Loucy (cell line): ENCODE results near the gene SMIM29.
"Not testable (repeated sequence)": the region's sequence is repeated elsewhere in the genome, so short reads cannot be mapped to it uniquely, and the experiment has no call there.

ENCODE experiments used
- H2AFZ ChIP-seq: fragments of 200-600 bp; sonication (generic); 2 replicates; pipeline ENCODE4 v1.6.0; 2016; ENCODE audit warnings: antibody characterized with exemption, mild to moderate bottlenecking, low read length, moderate library complexity
- H3F3A ChIP-seq: fragments of 200-600 bp; 2 replicates; pipeline ENCODE4 v1.6.0; 2016; ENCODE audit warnings: antibody characterized with exemption, low read depth, mild to moderate bottlenecking
- H3K27me3 ChIP-seq: fragments of 200-600 bp; sonication (generic); 2 replicates; pipeline ENCODE4 v1.6.1; 2014; ENCODE audit warnings: low read length, mild to moderate bottlenecking; ENCODE audit not compliant: insufficient read depth, poor library complexity, severe bottlenecking
- H3K36me3 ChIP-seq: fragments of 200-600 bp; sonication (generic); 2 replicates; pipeline ENCODE4 v1.6.1; 2016; ENCODE audit warnings: low read length; ENCODE audit not compliant: insufficient read depth
- H3K4me1 ChIP-seq: fragments of 200-600 bp; sonication (generic); 2 replicates; pipeline ENCODE4 v1.5.1; 2014; ENCODE audit warnings: low read length, mild to moderate bottlenecking; ENCODE audit not compliant: insufficient read depth, poor library complexity, severe bottlenecking
- H3K4me2 ChIP-seq: fragments of 200-600 bp; sonication (generic); 2 replicates; pipeline ENCODE4 v1.6.0; 2014; ENCODE audit warnings: antibody characterized with exemption, low read length, low read depth, mild to moderate bottlenecking; ENCODE audit not compliant: poor library complexity, severe bottlenecking
- H3K4me3 ChIP-seq: fragments of 200-600 bp; sonication (generic); 2 replicates; pipeline ENCODE4 v1.5.1; 2014; ENCODE audit warnings: low read length, mild to moderate bottlenecking, mixed read lengths; ENCODE audit not compliant: poor library complexity, severe bottlenecking
- H3K79me2 ChIP-seq: fragments of 200-600 bp; sonication (generic); 2 replicates; pipeline ENCODE4 v1.6.1; 2014; ENCODE audit warnings: low read length; ENCODE audit not compliant: insufficient read depth
- H3K9ac ChIP-seq: fragments of 200-600 bp; sonication (generic); 2 replicates; pipeline ENCODE4 v1.6.0; 2014; ENCODE audit warnings: mild to moderate bottlenecking, low read depth, low read length, moderate library complexity; ENCODE audit not compliant: poor library complexity, severe bottlenecking
- H3K9me2 ChIP-seq: fragments of 200-600 bp; sonication (generic); replicated peaks from 2 replicates; pipeline ENCODE4 v1.6.1; 2016; ENCODE audit warnings: low read depth, low read length, mixed read lengths
- H3K9me3 ChIP-seq: fragments of 200-600 bp; sonication (generic); 2 replicates; pipeline ENCODE4 v1.6.1; 2014; ENCODE audit warnings: mild to moderate bottlenecking, antibody characterized with exemption, low read length, low read depth; ENCODE audit not compliant: insufficient read depth
- H4K20me1 ChIP-seq: fragments of 200-600 bp; sonication (generic); 2 replicates; pipeline ENCODE4 v1.6.0; 2014; ENCODE audit warnings: antibody characterized with exemption, low read length, mild to moderate bottlenecking; ENCODE audit not compliant: insufficient read depth, poor library complexity, severe bottlenecking
- CTCF ChIP-seq: fragments of 200-600 bp; sonication (generic); conservative IDR thresholded peaks from 2 replicates; pipeline ENCODE4 v1.5.1; 2014; ENCODE audit warnings: mild to moderate bottlenecking, antibody characterized with exemption, low read length
- EZH2phosphoT487 ChIP-seq: fragments of 200-600 bp; IDR thresholded peaks from 2 replicates; pipeline ENCODE4 v1.6.1; 2018; ENCODE audit warnings: antibody characterized with exemption, mild to moderate bottlenecking, moderate library complexity, borderline replicate concordance

The SMIM29 gene

GRCh38 chr6:34267746-34268145 lies 18.9 kb upstream of the SMIM29 start:
- Histone ChIP-seq H3K36me3 (no peaks in the 10 kb centered on the region), H3F3A (no peaks in the 10 kb centered on the region), H3K4me3 (no peak overlapping the region), H2AFZ (no peak overlapping the region), H3K4me2 (no peak overlapping the region), H3K9ac (no peak overlapping the region), H3K9me3 (no peaks in the 10 kb centered on the region), H3K27me3 (no peaks in the 10 kb centered on the region), H3K9me2 (no peaks in the 10 kb centered on the region), H3K4me1 (peaks cover 16% of the 10 kb centered on the region), H3K79me2 (no peaks in the 10 kb centered on the region), H4K20me1 (no peaks in the 10 kb centered on the region)
- TF ChIP-seq CTCF (no peak), EZH2phosphoT487 (no peak)

- not testable (repeated sequence) for H3K9ac ChIP-seq, H3F3A ChIP-seq, H3K4me3 ChIP-seq, H3K79me2 ChIP-seq, H3K4me2 ChIP-seq, H3K27me3 ChIP-seq, H2AFZ ChIP-seq, H3K9me3 ChIP-seq, H3K9me2 ChIP-seq, H4K20me1 ChIP-seq, H3K4me1 ChIP-seq, H3K36me3 ChIP-seq
Measured at GRCh38 chr6:34263484-34263883, 14.7 kb upstream of the SMIM29 start.

GRCh38 chr6:34260576-34261267 lies 11.9 kb upstream of the SMIM29 start:
- no peak overlapping the region for H3K4me3 ChIP-seq
- H3F3A ChIP-seq: no peaks in the 10 kb centered on the region
- H4K20me1 ChIP-seq: no peaks in the 10 kb centered on the region
- no peaks in the 10 kb centered on the region for H3K9me2 ChIP-seq
- no peak for TF ChIP-seq EZH2phosphoT487
- no peaks in the 10 kb centered on the region for H3K9me3 ChIP-seq
- H3K9ac ChIP-seq: no peak overlapping the region
- H3K4me1 ChIP-seq: no peaks in the 10 kb centered on the region
- H3K36me3 ChIP-seq: no peaks in the 10 kb centered on the region
- no peak overlapping the region for H3K4me2 ChIP-seq
- H2AFZ ChIP-seq: no peak overlapping the region
- H3K27me3 ChIP-seq: no peaks in the 10 kb centered on the region
- no peaks in the 10 kb centered on the region for H3K79me2 ChIP-seq

GRCh38 chr6:34259529-34260069 lies 10.8 kb upstream of the SMIM29 start:
- Histone ChIP-seq H2AFZ (no peak overlapping the region), H3K4me2 (no peak overlapping the region), H3K4me1 (no peaks in the 10 kb centered on the region), H4K20me1 (no peaks in the 10 kb centered on the region), H3K27me3 (no peaks in the 10 kb centered on the region), H3K36me3 (no peaks in the 10 kb centered on the region), H3K9me2 (no peaks in the 10 kb centered on the region), H3K4me3 (no peak overlapping the region), H3K79me2 (no peaks in the 10 kb centered on the region), H3F3A (no peaks in the 10 kb centered on the region), H3K9me3 (no peaks in the 10 kb centered on the region), H3K9ac (no peak overlapping the region)
- TF ChIP-seq EZH2phosphoT487: no peak

- not testable (repeated sequence) for H3K9me3 ChIP-seq
Measured at GRCh38 chr6:34252395-34252794, 3.6 kb upstream of the SMIM29 start.

More at GRCh38 chr6:34252395-34252794, 3.6 kb upstream of the SMIM29 start:
- not testable (repeated sequence) for H3K36me3 ChIP-seq, H3F3A ChIP-seq, H3K4me1 ChIP-seq, H3K79me2 ChIP-seq, H3K9me2 ChIP-seq, H2AFZ ChIP-seq, H3K4me2 ChIP-seq, H3K9ac ChIP-seq, H3K4me3 ChIP-seq, H4K20me1 ChIP-seq, H3K27me3 ChIP-seq
